GM21576 (cell line): ENCODE results near the gene DLX1.

Experiments used
- ATAC-seq: cut with Tn5 transposase; IDR thresholded peaks from one replicate; pipeline ENCODE4 v1.9.1; 2021; ENCODE audit warnings: mild to moderate bottlenecking, moderate library complexity; ENCODE audit not compliant: unreplicated experiment

The DLX1 gene

DNA sequence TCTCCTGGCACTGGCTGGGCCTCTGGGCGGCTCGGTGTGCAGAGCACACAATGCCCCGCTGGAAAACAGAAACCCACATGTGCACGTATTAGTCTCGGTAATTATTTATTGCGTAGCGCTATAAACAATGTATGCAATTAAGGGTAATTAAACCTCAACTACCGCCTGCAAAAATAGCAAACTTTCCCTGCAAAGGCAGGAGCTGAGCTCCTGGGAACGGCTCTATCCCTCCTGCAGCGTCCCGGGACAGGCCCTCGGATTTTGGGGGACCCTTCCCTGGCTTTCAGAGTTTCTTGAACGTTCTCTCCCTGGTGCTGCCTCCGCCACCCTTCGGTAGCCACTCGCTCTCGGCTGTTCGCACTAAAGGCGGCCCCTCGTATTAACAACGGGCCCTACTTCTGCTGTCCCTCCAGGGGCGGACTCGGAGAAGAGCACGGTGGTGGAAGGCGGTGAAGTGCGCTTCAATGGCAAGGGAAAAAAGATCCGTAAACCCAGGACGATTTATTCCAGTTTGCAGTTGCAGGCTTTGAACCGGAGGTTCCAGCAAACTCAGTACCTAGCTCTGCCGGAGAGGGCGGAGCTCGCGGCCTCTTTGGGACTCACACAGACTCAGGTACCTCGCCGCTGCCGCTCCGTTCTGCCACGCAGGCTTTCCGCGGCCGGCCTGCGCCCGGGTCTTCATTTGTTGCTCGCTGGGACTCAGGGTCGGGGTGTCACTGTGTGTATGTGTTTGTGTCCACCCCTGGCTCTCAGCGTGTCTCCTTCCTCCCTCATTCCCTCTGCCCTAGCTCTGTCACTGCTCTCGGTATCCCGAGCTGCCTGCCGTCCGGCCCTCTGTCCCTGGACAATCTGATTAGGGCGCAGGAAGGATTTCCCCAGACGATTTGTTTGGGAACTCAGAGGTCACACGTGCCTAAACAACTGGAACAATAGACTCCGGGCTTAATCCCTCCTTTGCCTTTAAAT, 1.2 kb downstream of the DLX1 start:
- peak; percentile 37 for ATAC-seq

DNA sequence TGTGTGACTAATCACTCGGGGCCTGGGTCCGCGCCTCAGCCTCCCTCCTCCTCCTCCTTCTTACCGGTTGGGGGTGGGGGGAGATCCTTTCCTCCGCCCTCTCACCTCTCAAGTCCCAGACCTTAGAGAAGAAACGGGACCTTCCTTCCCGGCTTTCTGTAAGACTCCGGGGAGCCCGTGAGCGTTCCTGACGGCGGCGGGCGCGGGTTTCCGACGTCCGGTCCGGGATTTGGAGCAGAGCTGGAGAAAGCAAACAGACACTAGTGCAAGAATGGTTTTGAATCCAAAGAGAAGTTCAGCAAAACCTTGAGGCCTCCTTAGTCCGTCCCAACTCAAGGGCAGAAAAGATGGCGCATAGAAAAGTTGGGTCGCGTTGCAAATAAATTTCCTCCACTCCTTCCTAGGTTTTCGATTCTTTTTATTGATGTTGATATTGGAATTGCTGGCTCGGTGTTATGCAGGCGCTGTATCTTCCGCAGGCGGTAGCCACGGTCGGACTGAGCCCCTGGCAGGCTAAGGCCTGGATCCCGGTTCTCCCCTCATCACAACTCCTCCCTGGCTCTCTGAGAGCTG, 2.0 kb downstream of the DLX1 start:
- ATAC-seq, result no peak

DNA sequence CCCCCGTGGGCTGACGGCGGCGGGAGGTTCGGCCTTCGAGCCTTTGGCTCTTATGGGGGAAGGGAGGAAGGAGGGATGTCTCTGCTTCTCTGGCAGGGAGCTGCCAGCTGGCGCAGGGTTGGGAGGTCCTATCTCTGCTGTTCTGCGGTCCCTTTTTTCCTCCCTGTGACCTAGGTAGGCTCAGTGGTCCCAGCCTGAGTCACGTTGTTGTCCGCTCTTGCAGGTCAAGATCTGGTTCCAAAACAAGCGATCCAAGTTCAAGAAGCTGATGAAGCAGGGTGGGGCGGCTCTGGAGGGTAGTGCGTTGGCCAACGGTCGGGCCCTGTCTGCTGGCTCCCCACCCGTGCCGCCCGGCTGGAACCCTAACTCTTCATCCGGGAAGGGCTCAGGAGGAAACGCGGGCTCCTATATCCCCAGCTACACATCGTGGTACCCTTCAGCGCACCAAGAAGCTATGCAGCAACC, 2.5 kb downstream of the DLX1 start:
- no peak for ATAC-seq

GRCh38 chr2:172088245-172089004, 3.1 kb downstream of the DLX1 start:
- ATAC-seq, result no peak

GRCh38 chr2:172089005-172089504, 3.7 kb downstream of the DLX1 start:
- no peak for ATAC-seq

GRCh38 chr2:172089633-172090032, 4.3 kb downstream of the DLX1 start:
- ATAC-seq, result no peak

DNA sequence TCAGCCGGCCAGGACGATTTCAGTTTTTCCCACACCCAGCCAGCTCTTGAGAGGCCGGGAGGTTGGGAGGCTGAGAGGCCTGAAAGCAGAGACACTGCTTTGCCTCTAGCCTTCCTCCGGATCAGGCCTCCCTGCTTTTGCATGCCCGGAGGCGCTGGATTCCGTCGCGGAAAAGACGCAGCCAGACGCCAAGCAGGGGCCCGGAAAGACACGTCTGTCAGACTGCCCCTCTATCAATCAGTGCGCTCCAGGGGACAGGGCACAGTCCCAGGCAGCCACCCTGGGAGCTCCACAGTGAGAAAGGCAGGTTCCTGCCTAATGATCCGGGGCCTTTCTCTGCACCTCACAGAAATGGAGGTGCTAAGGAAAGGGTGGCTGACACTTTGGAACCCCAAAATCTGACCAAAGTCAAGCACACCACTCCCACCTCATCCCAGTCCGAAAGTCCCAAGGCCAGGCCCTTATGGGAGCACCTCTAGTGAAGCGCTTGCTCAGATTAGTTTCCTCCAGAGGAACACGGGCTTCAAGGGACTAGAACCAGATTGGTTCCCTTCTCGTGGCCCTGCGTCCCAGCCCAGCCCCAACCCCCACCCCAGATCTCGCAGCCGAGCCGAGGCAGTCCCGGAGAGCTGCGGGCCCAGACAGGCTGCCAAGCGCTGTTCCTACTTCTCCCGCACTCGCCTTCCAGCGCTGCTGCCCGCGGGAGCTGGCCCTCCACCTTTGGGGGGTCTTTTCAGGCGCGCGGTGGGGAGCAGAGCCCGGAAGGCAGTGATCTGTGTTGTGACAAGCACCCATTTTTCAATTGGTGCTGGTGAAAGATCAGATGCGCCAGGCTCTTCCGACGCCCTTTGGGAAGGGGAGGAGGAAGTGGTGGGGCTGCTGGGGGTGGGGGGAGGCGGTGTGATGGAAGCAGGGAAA, 5.0 kb downstream of the DLX1 start:
- no peak for ATAC-seq

DNA sequence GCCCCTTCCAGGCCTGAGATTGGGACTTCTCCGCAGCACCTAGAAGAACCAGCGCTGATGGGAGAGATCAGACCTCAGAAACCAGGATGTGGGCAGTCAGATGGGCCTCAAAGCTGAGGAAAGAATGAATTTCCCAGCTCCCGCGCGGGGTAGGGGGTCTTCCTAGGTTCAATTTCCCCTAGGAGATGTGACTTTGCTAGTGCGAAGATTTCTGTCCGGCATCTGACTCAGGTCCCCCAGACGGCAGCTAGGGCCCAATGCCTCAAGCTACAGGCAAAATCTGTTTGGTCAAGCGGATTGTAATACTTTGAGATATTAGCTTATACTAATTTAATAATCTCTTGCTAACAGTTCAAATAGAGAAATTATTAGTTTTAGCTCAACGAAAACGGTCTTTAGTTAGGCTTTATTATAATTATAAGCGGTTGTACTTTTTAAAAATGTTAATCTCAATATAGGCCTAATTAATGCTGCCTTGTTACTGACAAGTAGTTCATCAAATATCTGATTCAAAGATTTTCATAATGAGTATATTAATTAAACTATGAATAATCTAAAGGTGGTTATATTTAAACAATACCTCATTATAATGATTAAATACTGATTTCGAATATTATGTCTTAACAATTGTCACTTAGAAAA, 5.8 kb downstream of the DLX1 start:
- no peak for ATAC-seq

DNA sequence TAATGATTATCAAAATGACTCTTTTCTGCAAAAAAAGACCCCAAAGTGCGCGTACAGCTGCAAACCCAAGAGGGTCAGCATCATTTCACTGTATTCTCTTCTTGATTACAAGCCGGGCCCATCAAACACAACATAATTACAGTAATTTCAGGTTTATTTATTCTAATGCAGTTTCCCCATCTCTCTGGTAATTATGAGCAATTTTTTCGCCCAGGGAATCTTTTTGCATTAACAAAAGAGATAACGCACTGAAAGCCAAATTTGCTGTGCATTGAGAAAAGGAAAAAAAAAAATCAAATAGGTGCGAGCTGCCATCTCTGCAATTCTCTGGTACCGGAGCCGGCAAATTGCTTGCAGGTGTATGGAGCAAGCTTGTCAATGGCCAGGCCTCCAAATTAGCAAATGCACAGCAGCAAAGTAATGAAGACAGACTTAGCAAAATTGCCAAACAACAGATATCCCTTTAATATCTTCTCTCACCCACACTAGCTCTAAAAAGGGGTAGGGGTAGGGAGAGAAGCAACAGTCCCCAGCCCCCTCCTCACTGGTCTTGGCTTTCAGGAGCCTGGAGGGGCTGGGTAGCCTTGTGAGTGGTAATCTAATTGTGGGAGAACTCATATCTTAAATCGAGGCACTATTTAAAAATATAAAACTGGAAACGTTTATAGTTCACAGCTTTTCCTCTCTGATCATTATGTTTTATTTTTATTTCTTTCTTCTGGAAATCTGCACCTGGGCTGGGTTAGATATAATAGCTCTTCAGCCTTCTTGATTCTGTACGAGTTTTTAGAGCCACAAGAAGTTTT, 6.7 kb downstream of the DLX1 start:
- ATAC-seq, result no peak

DNA sequence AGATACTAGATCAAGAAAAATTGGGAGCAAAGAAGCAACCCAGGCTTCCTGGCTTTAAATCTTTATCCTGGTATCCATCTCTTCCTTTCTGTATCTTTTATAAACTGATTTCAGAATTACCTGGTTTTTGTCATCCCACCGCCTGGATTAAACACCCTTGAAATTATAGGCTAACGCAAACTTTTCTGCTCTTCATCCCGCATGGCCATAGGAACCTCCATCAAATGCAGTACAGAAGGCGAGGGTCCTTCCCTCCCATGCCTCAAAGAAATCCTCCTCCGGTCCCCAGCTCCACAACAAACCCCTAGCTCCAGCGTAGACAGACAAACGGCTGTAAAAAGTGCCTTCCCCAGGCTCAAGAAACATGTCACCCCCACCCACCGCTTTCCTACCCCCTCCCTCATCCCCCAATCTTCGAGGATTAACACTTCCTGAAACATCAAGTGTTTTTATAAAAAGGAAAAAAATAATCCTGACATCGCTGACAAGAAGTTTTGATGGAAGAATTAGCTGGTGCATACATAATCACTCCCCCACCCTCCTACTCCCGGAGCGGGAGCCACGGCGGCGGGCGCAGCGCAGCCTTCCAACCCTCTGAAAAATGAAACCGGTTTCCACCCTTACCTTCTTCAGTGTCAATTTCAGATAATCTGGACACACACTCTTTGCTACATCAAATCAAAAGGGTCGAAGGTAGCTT, 7.6 kb downstream of the DLX1 start:
- ATAC-seq, result no peak

DNA sequence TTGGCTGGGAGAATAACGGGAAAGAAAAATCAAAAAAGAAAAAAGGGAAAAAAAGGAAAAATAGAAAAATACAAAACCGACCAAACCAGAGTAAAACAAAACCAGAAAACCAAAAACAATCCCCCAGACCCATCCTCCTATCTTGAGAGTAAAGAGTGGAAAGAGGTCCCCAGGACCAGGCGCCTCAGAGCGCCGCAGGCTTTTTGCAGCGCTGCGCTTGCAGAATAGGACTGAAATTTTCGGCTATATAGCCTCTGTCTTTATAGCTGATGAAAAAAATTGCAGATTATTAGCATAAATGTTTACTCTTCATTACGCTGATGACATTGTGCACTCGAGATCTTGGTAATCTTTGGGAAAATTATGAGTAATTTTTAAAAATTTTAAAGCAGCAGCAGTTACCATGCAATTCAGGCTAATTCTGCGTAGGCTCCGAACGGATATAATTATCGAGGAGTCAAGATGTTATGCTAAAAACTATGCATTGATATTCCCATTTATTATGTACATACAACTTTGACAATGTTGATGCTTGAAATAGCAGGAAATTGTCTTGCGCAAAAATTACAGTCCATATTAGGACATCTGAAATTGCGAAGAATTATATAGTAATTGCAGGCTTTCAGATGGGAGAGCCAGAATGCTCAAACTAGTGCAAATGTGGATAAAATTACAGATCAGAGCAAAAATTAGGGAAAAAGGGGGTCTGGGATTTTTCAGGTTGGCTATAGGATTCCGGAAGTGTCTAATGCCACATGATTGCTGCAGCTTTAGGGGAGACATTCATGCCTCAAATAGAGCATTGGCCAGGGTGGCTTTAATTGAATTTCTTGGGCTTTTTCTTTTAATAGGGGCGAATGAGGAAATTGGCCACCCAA, 8.3 kb downstream of the DLX1 start:
- no peak for ATAC-seq

DNA sequence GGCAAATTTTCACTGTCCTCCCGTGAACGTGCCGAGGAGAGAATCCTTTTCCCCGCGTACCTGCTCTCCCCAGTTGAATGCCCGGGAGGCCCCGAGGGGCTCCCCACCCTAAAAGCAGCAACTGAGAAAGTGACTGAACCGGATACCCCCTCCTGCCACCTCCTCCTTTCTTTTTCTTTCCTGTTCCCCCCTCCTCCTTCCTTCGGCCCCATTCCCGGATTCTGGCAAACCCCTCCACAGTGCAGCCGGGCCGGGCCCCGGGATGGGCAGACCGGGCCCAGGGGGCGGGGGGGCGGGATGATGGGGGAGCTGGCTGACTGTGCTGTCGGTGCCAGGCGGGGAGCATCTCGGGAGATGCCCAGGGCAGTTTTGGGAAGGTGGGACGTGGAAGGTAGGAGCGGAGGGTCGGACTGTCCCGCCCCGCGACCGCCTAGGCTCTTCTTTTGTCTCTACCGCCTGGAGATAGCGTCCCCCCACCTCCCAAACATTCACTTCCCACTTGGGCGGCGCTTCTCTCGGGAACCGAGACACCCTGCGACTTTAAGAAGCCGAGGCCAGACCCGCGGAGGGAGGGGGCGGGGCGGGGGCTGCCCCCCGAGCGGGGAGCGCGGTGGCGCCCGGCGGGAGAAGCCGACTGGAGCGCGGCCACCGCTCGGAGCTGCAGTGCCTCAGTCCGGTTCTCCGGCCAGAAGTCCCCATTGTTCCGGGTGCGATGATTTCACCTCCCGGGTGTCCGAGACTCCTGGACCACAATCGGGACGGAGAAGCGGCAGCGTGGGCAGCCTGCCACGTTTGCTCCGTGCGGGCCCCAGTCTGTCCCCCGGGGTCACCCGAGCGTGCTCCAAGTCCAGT, 9.2 kb downstream of the DLX1 start:
- ATAC-seq, result no peak

DNA sequence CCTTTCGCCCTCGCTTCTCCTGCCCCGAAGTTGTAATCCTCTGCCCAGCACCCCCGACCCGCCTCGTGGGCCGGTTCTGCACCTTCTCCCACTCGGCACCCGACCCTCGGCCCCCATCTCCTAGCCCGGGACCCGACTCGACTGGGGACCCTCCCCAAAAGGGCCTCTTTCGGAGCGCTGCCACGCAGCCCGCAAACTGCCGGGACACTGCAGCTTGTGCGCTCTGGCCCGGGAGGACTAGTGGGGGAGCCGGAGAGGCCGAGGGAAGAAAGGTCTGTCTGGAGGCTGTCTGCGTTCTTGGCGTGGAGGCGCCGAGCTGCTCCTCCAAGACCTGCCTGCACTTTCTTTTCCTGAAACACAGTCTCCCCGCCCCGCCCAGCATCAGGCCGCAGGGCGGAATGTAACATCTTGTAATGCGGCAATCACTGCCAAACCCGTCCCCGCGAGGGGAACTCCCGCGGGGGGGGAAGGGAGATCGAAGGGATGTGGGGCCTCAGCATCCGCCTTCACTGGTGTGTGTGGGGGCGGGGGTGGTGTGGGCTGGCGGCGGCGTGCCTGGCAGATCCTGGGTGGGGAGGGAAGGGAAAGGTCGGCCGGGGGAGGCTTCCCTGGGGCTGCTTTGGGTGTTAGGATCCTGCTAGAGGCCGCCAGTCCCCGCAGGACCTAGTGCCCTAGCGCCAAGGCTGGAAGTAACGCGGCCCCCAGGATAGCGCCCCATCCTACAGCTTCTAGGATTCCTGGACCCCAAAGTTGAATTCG, 10.0 kb downstream of the DLX1 start:
- ATAC-seq, result no peak

DNA sequence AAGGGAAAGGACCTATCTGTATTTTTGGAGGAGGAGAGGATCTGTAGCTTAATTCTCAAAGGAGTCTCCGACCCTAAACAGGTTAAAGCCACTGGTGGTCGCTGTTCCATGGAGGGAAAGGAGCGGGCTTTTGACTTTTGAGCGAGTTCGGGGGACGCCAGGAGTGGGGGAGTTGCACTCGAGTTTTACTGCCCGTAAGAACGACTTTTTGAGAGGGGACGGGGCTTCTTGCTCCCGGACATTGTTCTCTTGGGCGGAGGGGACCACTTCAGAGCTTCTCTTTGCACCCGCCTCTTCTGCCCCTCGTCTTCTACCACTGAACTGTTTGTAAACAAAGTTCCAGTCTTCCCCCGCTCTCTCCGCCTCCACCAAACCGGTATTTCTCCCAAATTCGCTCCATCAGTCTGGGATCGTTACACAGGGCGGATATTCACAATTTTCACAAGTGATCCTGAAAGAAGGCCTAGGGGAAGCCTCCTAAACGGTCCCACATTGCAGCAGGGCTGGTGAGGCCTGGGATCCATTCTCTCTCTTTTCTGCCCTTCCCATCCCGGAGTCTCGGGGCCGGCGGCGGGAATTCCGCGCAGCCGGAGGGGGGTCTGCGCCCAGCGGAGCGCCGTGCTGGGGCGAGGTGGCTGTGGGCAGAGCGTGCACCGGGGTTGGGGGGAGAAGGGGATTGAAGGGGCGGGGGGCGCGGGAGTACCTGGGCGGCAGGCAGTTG, 10.8 kb downstream of the DLX1 start:
- ATAC-seq, result no peak
